Islet precursor cell (in vitro differentiated cells): ENCODE results near the gene INCENP.
A peak's percentile ranks its signal among the peaks of the same experiment; 100 is the strongest.

Experiments used
- DNase-seq: peaks from one replicate; pipeline ENCODE4 v3.0.0-alpha.2; 2018

Gene INCENP

GRCh38 chr11:62124186-62125113 is 639 bp downstream of the INCENP start:
- DNase-seq, result peak; percentile 71

GRCh38 chr11:62125316-62125715 is 1.5 kb downstream of the INCENP start:
- no peak for DNase-seq

- peak; percentile 86 for DNase-seq
Observed at GRCh38 chr11:62125881-62126280, 2.1 kb downstream of the INCENP start.

- DNase-seq, result no peak
Observed at GRCh38 chr11:62127426-62127825, 3.6 kb downstream of the INCENP start.

DNA sequence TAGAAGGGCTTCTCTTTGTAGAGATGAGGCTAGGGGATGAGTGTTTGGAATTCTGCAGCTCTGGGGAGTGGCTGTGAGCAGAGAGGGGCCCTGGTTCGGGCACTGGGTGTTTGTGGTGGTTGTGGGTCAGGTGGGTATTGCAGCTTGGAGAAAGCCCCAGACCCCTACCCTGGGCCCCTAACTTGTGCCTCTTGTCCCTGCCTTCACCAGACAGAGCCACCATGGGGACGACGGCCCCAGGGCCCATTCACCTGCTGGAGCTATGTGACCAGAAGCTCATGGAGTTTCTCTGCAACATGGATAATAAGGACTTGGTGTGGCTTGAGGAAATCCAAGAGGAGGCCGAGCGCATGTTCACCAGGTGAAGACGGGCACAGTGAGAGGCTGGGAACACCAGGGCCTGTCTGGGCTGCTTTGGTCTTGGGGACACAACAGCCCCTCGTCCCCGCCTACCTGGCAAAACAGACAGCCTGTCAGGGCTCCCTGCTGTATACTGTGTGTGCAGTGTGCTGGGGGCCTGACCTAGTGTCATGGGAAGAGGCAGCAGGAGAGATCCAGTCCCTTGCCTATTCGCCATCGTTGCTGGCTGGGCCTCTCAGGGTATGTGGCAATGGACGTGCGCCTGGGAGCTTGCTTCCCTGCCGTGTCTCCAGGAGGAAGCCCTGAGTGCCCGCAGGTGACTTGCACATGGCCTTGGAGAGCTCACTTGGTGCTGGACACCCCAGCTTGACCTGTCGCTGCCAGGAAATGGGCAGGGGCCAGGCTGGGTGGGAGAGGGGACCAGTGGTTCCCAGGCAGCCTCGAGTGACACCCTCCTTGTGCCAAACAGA is 4.3 kb downstream of the INCENP start:
- DNase-seq, result peak; percentile 47

DNA sequence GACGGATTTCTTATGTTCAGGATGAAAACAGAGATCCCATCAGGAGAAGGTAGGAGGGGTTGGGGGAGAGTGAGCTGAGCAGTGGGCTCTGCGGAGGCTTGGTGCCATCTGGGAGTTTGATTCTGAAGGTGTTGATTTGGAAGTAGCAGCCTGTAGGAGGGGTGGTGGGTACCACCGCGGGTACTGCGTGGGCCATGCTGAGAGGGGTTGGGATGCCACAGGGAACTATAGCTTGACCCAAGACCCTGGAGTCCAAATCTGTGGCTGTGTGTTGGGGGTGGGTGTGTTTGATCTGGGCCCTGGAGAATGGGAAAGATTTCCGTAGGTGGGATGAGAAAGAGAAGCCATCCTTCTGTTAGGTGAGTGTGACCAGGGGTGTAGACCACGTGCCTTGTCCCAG is 5.0 kb downstream of the INCENP start:
- DNase-seq, result no peak

DNA sequence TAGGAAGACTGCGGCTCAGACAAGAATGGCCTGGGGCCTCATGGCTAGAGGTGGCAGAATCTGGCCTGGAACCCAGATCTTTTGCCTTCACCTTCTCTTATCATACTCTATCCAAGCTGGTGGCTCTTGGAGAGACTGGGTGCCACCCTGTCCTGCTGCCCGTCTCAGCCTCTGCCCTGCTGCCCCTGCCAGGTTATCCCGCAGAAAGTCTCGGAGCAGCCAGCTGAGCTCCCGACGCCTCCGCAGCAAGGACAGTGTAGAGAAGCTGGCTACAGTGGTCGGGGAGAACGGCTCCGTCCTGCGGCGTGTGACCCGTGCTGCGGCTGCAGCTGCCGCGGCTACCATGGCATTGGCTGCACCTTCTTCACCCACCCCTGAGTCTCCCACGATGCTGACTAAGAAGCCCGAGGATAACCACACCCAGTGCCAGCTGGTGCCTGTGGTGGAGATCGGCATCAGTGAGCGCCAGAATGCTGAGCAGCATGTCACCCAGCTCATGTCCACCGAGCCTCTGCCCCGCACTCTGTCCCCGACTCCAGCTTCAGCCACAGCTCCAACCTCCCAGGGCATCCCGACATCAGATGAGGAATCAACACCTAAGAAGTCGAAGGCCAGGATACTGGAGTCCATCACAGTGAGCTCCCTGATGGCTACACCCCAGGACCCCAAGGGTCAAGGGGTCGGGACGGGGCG is 5.9 kb downstream of the INCENP start:
- peak; percentile 47 for DNase-seq

DNA sequence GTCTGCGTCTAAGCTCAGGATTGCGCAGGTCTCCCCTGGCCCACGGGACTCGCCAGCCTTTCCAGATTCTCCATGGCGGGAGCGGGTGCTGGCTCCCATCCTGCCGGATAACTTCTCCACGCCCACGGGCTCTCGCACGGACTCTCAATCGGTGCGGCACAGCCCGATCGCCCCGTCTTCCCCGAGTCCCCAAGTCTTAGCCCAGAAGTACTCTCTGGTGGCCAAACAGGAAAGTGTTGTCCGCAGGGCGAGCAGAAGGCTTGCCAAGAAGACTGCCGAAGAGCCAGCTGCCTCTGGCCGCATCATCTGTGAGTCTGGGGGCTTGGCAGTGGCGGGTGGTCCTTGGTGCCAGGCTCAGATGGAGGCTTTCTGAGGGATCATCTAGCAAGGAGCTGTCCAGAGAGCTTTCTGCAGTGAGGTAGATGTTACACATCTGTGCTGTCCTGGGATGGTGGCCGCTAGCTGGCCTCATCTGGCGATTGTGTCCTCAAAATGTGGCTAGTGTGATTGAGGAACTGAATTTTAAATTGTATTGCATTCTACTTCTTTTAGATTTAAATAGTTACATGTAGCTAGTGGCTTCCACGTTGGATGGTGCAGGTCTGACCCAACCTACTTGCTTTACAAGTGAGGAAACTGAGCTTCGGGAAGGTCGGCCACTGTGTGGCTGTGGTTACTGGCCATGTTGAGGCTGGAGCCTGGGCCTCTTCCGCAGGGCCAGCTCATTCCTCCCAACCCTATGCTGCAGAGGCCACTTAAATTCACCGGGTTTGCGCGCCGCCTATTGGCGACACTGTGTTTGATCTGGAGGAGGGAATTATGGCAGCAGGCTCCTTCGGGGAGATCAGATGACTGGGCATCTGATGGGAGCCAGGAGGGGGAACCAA is 6.7 kb downstream of the INCENP start:
- DNase-seq, result peak; percentile 37

DNA sequence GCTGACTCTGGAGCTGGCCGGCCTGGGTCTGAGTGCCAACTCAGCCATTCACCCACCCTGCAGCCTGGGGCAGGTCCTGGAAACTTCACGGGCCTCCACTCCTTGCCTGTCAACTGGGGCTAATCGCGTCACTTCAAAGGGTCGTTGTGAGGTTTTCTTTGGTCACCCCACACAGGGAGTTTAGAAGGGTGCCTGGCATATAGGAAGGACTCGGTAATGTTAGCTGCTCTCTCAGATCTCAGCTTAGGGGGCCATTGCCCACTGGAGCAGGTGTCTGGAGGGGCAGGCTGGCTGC is 7.3 kb downstream of the INCENP start:
- DNase-seq, result peak; percentile 39

GRCh38 chr11:62132191-62132590 is 8.4 kb downstream of the INCENP start:
- peak; percentile 39 for DNase-seq

DNA sequence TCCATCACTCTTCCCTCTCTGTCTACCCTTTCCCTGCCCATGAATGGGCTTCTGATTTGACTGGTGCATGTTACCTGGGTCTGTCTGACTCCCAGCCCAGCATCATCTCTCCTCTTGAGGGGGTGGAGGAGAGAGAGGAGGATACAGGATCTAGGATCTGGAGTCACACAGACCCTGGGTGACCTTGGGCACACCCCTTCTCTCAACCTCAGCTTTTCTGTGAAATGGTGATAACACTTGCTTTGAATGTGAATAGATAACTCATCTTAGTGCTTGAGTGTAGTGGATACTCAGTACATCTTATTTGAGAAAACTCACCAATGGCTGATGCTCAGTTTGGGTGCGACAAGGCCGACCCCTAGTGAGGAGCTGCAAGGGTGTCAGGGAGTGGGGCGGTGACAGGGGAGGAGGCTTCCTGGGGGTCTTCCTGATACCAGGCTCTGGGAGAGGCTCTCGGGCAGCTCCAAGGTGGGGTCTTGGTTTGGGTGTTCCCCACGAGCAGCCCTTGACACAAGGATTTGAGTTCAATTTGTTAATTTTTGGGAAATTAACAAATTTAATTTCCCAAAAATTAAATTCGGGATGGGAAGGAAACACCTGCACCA is 9.0 kb downstream of the INCENP start:
- DNase-seq, result peak; percentile 35

DNA sequence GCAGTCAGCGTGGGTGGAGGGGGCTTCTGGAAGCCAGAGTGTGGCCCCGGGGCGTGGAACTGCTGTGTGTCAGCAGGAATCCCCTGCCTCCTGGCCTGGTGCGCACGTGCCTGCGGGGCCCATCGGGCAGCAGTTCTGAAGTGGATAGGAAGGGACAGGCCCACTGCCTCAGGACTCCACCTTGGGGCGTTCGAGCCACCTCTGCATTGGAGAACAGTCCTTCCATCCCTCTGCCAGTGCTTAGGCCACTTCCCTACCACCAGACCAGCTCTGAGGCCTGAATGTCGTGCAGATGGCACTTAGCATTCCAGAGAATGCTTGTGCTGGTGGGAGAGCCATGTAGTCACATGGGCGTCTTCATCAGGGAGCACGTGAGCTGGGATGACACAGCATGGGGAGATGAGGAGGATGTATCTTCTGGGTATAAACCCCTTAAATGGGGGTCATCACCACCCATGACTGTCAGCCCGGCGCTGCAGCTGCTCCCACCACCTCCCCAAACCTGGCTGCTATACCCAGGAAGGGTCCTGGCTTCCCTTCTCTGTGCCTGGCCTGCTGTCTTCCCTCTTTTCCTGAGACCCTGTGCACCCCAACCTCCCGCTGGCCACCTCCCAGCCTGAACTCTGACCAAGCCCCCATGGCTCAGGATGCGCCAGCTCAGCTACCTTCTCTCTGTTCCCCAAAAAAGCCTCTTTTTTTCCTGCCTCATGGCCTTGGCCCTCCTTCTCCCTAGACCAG is 9.7 kb downstream of the INCENP start:
- DNase-seq, result peak; percentile 65

DNA sequence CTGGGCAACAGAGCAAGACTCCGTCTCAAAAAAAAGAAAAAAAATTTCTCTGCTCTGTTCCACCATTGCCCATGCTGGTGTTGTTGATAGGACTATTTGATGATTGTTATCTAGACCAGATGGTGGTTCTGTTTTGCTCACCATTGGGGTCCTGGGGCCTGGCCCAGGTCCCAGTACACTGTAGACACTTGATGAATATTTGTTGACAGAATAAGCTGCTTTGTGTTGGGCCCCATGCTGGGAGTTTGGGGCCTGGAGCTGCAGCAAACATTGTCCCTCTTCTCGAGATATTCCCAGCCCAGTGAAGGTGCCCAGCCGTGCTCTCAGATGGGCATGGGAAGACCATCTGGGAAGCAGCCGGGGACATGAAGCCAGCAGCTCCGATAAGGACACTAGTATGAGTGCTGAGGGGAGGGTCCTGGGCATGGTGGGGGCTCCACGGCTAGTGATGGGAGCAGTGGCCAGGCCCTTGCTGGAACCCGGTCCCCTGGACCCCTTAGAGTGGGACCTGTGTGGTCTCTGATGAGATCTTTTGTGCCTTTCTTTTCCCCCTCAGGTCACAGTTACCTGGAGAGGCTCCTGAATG is 13.6 kb downstream of the INCENP start:
- no peak for DNase-seq

DNA sequence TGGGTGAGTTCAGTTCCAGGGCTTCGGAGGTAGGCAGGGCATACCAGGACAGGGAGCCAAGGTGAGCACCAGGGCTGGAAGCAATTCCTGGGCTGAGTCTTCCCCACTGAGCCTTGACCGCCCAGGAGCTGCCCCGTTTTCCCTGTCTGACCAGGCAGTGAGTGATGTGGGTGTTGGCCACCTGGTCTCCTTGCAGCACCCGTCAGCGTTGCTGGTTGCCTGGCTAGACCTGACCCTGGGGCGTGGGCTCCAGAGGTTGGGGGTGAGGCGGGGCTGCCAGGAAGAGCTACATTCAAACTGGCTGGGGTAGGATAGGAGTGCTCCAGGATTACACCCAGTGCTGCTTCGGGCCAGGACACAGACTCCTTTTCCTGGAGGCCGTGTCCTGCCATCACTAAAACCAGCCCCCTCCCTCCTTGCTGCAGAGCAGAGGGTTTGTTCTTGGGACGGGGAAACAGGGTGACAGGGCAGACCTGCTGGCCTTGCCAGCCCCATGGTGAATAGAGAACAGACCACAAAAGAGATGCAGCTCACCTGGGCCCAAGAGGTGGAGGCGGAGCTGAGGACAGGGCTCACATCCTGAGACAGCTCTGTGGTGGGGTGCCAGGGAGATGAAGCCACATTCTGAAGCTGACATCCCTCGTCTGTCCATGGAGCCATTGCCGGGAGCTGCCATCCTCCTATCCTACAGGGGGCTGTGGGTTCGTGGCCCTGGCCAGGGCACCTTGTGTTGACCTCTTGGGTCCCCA is 14.2 kb downstream of the INCENP start:
- DNase-seq, result peak; percentile 37

DNA sequence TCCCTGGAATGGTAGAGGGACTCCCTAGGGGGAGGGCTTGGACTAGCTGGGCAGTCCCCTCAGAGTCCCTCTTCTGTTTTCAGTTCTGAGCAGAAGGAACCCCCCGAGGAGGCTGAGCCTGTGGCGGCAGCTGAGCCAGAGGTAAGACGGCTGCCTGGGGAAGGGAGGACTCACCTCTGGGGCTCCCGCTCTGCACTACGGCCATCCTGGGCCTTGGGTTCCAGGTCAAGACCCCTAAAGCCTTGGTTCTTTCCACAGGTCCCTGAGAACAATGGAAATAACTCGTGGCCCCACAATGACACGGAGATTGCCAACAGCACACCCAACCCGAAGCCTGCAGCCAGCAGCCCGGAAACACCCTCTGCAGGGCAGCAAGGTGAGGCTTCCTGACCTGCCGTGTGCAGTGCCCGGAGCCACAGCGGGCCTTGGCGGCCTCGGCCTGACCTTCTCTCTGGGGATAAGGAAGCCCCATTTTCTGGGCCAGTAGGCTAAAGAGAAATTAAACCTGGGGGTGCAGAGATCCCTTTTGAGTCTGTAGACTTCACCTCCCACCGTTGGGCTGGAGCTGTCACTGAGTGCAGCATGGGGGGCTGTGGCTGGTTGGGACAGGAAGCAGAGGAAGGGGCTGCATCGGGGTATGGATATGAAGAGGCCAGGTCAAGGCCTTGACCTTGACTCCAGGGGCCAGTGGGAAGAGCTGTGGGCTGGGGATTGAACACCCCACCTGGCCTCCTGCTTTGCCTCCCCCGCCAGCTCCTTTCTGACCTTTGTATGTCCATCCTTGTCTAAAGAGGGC is 15.0 kb downstream of the INCENP start:
- DNase-seq, result no peak

GRCh38 chr11:62139526-62140303 is 15.9 kb downstream of the INCENP start:
- DNase-seq, result peak; percentile 49

DNA sequence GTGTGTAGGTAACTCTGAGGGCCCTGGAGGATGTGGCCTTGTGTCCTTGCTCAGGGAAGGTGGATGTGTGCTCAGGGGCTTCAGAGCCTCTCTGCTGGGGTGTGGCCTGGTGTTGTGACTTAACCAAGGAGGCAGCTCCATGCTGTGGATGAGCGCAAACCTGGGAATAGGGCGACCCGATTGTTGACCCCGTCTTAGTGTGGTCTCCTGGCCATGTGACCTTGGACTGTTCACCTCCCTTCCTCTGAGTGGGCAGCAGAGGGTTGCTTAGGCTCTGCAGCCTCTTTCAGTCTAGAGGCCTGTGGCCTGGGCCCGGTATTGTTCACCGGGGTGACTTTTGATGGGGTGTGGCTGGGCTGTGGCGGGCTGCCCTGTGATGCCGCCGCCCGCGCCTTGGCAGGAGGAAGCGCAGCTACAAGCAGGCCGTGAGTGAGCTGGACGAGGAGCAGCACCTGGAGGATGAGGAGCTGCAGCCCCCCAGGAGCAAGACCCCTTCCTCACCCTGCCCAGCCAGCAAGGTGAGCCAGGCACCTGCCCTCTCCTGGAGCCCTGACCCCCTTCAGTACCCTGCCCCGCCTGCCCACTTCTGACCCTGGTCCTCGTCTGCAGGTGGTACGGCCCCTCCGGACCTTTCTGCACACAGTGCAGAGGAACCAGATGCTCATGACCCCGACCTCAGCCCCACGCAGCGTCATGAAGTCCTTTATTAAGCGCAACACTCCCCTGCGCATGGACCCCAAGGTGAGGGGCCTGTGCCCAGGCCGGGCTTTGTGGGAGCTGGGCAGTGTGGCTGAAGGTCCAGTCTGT is 16.7 kb downstream of the INCENP start:
- DNase-seq, result peak; percentile 42
